ENCODE data around the gene HMX3.
A peak's percentile ranks its signal among the peaks of the same experiment; 100 is the strongest.

The HMX3 gene

GRCh38 chr10:123135415-123136141, at the start of gene HMX3:
Gene HMX3 (plus strand): TSS chr10:123135970. CDS start chr10:123136051, 81 bp downstream.
- no peak for DNase-seq (ENCODE audit: low read depth)

GRCh38 chr10:123086281-123086680, 49.5 kb upstream of the HMX3 start:
- DNase-seq (ENCODE audit: low read depth), result no peak

- DNase-seq (ENCODE audit: low read depth), result no peak
Observed at GRCh38 chr10:123087348-123087747, 48.4 kb upstream of the HMX3 start.

- DNase-seq (ENCODE audit: low read depth), result no peak
Observed at GRCh38 chr10:123087786-123088185, 48.0 kb upstream of the HMX3 start.

DNA sequence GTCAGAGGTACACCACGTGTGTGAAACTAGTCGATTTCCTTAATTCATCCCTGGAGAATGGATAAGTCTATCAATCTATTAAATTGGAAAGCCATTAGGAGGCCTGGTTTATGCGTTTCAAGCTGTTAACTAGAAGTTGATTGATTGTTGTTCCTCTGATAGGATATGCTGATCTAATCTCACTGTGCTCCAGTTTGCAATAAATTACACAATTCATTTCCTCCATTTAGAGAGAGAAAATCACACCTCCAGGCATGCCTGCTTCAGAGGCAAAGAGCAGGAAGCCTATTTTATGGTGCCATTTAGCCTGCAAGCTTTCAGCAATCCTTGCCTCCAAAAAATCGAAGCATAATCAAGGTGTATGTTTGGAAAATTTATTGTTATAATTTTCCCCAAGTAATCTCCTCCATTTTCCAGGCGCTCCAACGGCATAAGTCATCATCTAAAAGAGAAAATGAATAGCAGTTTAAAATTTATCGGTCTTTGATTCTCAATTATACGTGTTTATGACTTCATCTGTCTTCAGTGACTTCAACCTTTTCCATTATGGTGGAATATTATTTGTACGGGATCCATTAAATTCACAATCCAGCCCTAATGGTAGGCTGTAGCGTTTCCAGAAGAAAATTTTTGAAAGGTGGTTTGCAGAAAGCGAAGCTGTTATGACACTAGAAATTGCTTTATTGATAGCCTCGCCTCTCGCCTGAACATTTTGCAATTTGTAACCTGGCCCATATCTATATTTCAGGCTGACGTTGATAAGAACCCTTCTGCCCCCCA, 42.9 kb upstream of the HMX3 start:
- DNase-seq (ENCODE audit: low read depth), result no peak

DNA sequence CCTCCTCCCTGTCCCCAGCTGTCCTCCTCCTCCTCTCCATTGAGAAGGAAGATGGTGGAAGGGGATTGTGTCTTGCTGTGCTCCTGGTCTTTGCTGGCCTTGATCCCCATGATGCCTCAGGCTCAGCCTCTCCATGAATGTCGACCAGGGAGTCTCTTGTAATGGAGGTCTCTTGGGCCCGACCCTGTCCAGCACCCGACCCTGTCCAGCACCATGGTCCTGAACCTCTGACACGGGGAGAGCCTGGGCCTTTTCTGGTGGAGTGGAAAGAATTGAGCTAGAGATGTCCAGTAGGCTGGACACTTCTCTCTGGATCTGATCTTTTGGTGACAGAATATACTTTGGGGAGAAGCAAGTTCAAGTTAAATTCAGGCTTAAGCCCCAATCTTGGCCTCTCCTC, 42.3 kb upstream of the HMX3 start:
- DNase-seq (ENCODE audit: low read depth), result no peak

DNA sequence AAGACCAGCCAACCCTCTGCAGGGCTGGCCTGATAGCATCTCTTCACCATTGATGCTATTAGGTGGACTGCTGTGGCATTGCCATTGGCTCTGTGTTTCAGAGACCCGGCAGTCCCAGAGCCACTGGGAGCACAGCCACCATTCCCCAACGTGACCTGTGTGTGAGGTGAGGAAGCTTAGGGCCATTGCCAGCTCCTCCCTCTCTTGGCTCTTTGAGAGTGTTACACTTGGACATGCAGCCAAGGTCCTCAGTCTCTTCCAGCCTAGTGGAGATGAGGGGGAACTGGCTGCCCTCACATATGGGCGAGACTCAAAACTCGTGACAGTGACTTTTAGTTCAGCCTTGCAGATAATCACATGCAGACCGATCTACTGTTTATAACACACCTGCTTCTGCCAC, 39.3 kb upstream of the HMX3 start:
- DNase-seq (ENCODE audit: low read depth), result no peak

GRCh38 chr10:123097039-123097438, 38.7 kb upstream of the HMX3 start:
- no peak for DNase-seq (ENCODE audit: low read depth)

- no peak for DNase-seq (ENCODE audit: low read depth)
Observed at GRCh38 chr10:123100030-123100762, 35.6 kb upstream of the HMX3 start.

GRCh38 chr10:123101872-123102271, 33.9 kb upstream of the HMX3 start:
- no peak for DNase-seq (ENCODE audit: low read depth)

DNA sequence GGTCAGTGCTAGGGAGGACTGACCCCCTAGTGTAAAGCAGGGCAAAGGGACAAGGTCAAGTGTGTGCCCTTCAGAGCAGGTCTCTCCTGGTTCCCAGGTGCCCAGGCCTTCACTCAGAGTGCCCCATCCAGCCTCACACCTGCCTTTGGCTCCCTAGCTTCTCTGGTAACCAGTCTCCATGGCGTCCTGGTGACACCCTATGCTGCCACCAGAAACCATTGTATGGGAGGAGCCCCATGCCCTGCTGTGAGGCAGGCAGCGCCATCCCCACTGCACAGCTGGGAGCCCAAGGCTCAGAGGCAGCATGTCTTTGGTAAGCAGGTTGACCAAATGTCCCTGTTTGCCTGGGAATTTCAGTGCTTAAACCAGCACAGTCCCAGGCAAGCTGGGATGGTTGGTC, 33.1 kb upstream of the HMX3 start:
- no peak for DNase-seq (ENCODE audit: low read depth)

DNA sequence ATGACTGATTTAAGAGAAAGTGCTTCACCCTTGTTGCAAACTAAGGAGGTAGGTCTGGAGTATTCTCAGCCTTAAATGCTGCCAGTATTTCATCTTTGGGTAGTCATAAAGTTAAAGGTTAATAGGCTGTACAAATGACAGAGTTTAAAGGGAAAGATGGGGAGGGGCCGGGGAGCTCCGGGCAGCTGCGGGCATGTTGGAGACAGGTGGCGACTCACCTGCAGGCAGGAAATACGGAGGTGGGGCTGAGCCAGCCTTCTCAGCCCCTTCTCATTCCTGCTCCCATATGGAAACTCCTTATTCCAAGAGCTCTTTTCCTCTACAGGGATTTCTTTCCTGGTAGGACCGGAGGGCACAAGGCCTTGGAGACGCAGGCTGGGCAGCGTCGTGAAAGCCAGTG, 31.8 kb upstream of the HMX3 start:
- no peak for DNase-seq (ENCODE audit: low read depth)

GRCh38 chr10:123109466-123109865, 26.3 kb upstream of the HMX3 start:
- DNase-seq (ENCODE audit: low read depth), result no peak

- DNase-seq (ENCODE audit: low read depth), result no peak
Observed at GRCh38 chr10:123117644-123118417, 17.9 kb upstream of the HMX3 start.

DNA sequence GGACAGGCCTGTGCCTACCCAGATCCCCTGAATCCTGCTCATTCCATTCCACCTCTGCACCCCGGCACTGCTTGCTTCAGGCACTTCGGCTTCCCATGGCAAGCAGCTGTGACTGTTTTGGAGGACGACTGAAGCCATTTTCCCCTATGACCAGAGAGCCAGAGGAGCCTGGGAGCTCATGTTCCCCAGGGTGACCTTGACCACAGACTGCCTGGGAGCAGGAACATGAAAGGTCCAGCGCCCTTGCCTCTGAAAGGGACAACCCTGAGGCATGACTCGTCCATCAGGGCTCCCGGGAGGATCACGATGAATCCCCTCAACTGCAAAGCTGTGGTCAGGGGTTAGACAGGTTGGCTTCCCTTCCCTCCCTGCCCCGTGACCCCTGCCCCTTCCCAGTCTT, 16.7 kb upstream of the HMX3 start:
- no peak for DNase-seq (ENCODE audit: low read depth)

DNA sequence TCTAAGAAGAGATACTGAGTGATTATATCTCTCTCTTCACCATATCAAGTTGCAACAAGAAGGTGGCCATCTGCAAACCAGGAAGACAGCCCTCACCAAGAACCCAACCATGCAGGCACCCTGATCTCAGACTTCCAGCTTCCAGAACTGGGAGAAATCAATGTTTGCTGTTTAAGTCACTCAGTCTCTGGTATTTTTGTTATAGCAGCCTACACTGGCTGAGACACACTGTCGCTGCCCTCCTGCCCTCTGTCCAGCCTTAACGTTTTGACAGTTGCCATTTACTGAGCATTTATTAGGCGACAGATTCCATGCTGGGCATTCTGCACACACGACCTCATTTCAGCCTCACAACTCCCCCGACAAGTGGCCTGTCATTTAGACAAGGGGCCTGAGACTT, 9.5 kb upstream of the HMX3 start:
- no peak for DNase-seq (ENCODE audit: low read depth)

DNA sequence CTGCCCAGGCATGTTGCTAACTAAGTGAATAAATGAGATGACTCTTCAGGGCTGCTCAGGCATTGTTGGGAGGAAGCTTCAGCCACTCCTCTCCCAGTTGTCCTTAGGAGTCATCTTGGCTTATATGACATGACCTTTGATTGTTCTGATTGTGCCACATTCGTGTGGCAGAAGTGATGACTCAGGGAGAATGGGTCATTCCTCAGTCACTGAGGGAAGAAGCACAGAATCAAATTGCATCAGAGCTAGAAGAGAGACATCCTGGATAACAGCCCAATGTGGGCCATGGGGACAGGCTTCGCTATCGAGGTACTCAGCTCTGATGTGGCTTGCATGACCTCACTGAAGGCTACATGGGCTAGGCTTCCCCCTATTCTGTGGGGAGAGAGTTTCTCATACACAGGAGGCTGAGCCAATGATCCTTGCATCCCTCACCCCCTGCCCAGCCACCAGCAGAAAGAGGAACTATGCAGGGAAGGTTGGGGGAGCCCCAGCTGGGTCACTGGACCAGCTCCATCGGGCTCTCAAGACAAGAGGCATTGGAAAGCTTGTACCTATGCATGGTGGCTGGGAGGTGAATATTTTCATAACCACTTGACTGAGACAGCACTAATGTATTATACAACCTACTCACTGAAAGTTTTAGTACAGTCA, 6.0 kb upstream of the HMX3 start:
- no peak for DNase-seq (ENCODE audit: low read depth)

GRCh38 chr10:123132576-123133477, 2.9 kb upstream of the HMX3 start:
- DNase-seq (ENCODE audit: low read depth), result peak; percentile 80

- no peak for DNase-seq (ENCODE audit: low read depth)
Observed at GRCh38 chr10:123133541-123134342, 2.0 kb upstream of the HMX3 start.
